ENCODE data around the gene LEAP2. TPM values are rescaled to one million over a fixed set of nuclear protein-coding genes. Genes with fewer than 3 reads are reported as not detected.
A peak's percentile ranks its signal among the peaks of the same experiment; 100 is the strongest.

The LEAP2 gene
- total RNA-seq, 2 donors from 2014 or later = 0.32 to 1.4 TPM

DNA sequence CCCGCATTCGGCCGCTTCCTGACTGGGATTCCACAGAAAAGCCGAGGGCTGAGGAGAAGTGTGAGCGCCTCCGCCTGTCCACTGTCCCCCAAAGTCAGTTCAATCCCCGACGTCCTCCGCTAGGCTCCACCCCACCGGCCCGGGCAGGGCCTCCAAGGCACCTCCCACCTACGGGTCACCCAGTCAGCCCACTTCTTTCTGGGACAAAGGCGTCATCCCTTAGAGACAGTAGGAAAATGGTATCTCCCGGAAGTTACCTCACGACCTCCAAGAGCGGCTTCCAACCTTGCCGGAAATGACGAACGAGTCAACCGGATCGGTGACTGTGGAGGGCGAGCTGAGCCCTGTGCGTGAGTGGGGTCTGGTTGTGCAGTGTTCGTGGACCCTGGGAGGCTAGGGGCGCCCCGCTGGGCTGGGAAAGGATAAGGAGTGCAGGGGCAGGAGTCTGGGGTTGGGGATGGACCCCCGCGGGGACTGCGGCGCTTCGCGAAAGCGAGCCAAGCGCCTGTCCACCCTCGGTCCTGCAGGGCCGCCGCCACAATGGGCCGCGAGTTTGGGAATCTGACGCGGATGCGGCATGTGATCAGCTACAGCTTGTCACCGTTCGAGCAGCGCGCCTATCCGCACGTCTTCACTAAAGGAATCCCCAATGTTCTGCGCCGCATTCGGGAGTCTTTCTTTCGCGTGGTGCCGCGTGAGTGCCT lies 7.0 kb upstream of the LEAP2 start, which contains the start of the genes GDF9 and UQCRQ:
Gene GDF9 (minus strand): TSS at position 128 of the 704 bp plus-strand sequence. CDS start 1,936 bp downstream, outside the sequence.
Gene UQCRQ (plus strand): TSS at position 301 of the 704 bp plus-strand sequence. CDS start 240 bp downstream, at position 541.
- H3K27me3 ChIP-seq (replicated peaks; ENCODE audit: insufficient read depth) = no peaks in the 10 kb centered on the region
- intact Hi-C loops (cut with DNase I) = loop anchor here (5.0 kb wide), 2 partner anchors 34 to 96 kb away; partner anchors contain the start of genes AFF4 and SHROOM1
- TF ChIP-seq POLR2A (IDR thresholded peaks at IDR 0.05) = peak; percentile 89
- TF ChIP-seq POLR2AphosphoS5 (IDR thresholded peaks at IDR 0.05) = peak; percentile 100
- TF ChIP-seq, protein P1, sequence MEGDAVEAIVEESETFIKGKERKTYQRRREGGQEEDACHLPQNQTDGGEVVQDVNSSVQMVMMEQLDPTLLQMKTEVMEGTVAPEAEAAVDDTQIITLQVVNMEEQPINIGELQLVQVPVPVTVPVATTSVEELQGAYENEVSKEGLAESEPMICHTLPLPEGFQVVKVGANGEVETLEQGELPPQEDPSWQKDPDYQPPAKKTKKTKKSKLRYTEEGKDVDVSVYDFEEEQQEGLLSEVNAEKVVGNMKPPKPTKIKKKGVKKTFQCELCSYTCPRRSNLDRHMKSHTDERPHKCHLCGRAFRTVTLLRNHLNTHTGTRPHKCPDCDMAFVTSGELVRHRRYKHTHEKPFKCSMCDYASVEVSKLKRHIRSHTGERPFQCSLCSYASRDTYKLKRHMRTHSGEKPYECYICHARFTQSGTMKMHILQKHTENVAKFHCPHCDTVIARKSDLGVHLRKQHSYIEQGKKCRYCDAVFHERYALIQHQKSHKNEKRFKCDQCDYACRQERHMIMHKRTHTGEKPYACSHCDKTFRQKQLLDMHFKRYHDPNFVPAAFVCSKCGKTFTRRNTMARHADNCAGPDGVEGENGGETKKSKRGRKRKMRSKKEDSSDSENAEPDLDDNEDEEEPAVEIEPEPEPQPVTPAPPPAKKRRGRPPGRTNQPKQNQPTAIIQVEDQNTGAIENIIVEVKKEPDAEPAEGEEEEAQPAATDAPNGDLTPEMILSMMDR (IDR thresholded peaks at IDR 0.05) = peak in 3 of 4 experiments; percentile 40 to 61 (median 45)
- peak within 1 kb of the TSS; percentile 73 to 87 for H3K4me3 ChIP-seq
- DNase-seq (ENCODE audit: low spot score) = peak; percentile 98
- peak within 1 kb of the TSS; percentile 94 for H3K27ac ChIP-seq
- H3K36me3 ChIP-seq = peaks cover 0 to 10% of the 10 kb centered on the region in 2 donors
- WGBS = under 1% methylated on average over 55 of the region's 55 CpGs
- H3K9me3 ChIP-seq = no peaks in the 10 kb centered on the region
- H3K4me1 ChIP-seq (replicated peaks) = peaks cover 5% of the 10 kb centered on the region

DNA sequence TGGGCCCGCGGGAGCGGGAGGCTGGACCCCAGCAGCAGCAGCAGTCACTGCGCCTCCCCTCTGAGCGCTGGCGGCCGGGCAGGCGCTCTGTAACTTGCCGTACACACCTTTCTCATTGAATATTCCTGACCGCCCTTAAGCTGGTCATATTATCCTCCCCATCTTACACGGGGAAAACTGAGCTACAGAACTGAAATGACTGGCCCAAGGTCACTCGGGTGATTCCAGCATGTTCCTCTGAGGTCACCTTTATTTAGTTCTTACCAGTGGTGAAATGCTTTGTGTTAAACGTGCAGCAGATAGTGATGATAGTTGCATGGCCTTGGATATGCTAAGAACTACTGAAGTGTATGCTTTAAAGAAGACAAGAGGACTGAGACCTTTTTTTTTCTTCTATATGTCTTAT lies 6.4 kb upstream of the LEAP2 start:
- H3K4me1 ChIP-seq (replicated peaks) = peaks cover 5% of the 10 kb centered on the region
- 1% methylated on average over 13 of the region's 13 CpGs for WGBS
- no peak for DNase-seq (ENCODE audit: low spot score)
- peak overlapping the region; percentile 73 to 87 for H3K4me3 ChIP-seq
- H3K27me3 ChIP-seq (replicated peaks; ENCODE audit: insufficient read depth) = no peaks in the 10 kb centered on the region
- H3K9me3 ChIP-seq = no peaks in the 10 kb centered on the region
- intact Hi-C loops (cut with DNase I) = loop anchor here (5.0 kb wide), 2 partner anchors 35 to 95 kb away; partner anchors contain the start of genes AFF4 and SHROOM1
- H3K27ac ChIP-seq = peak overlapping the region; percentile 94
- TF ChIP-seq, protein P1 (IDR thresholded peaks at IDR 0.05) = no peak
- TF ChIP-seq POLR2AphosphoS5 (IDR thresholded peaks at IDR 0.05) (no peak), POLR2A (IDR thresholded peaks at IDR 0.05) (no peak)
- peaks cover 0 to 10% of the 10 kb centered on the region in 2 donors for H3K36me3 ChIP-seq

DNA sequence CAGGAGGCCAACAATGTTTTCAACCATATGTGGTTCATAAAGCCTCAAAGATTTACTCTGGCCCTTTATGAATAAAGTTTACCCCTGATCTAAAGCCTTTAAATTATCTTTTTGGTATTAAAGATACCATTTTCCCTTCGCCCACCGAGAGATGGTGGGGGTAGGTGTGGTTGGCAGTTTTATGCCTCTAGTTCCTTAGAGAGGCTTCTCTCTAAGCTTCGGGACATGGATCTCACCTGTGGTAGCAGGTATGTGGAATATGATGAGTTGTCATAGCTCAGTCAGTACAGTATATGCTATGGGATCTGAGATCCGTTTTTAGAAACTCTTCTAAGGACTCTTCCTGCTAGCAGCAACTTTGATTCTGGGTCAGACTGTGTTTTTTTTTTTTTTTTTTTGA lies 4.7 kb upstream of the LEAP2 start:
- WGBS = 69% methylated on average over 4 of the region's 4 CpGs
- Histone ChIP-seq H3K9me3 (no peaks in the 10 kb centered on the region), H3K4me1 (replicated peaks) (peaks cover 5% of the 10 kb centered on the region), H3K4me3 (no peak overlapping the region), H3K27me3 (replicated peaks; ENCODE audit: insufficient read depth) (no peaks in the 10 kb centered on the region), H3K36me3 (peaks cover 0 to 10% of the 10 kb centered on the region in 2 donors), H3K27ac (no peak overlapping the region)
- DNase-seq (ENCODE audit: low spot score) = no peak
- TF ChIP-seq, protein P1 (IDR thresholded peaks at IDR 0.05) = no peak
- no peak for TF ChIP-seq POLR2AphosphoS5 (IDR thresholded peaks at IDR 0.05)
- TF ChIP-seq POLR2A (IDR thresholded peaks at IDR 0.05) = no peak
- intact Hi-C loops (cut with DNase I) = loop anchor here (5.0 kb wide), 2 partner anchors 36 to 94 kb away; partner anchors contain the start of genes AFF4 and SHROOM1

DNA sequence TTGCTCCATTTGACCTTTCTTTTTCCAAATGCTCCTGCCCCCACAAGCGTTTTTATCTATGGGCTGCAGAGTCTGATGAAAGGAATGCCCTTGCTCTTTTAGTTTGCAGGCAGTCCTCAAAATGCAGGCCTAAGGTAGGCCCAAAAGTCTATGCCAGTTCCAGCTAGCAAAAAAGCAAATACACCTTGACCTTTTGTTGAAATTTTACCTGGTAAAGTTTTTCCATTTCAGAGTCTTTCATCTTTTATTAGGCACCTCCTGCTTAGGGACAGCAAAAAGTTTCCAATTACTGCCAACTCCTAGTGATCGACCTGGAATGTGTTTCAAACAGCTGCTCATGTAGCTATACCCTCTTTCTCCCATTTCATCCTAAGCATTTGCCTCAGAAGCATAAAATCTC lies 2.7 kb upstream of the LEAP2 start:
- 41% methylated on average over 2 of the region's 2 CpGs for WGBS
- Histone ChIP-seq H3K36me3 (peaks cover 0 to 10% of the 10 kb centered on the region in 2 donors), H3K27me3 (replicated peaks; ENCODE audit: insufficient read depth) (no peaks in the 10 kb centered on the region), H3K9me3 (no peaks in the 10 kb centered on the region), H3K27ac (no peak overlapping the region), H3K4me1 (replicated peaks) (peaks cover 5% of the 10 kb centered on the region), H3K4me3 (no peak overlapping the region)
- intact Hi-C loops (cut with DNase I) = no loop called here
- no peak for DNase-seq (ENCODE audit: low spot score)
- TF ChIP-seq POLR2AphosphoS5 (IDR thresholded peaks at IDR 0.05) (no peak), POLR2A (IDR thresholded peaks at IDR 0.05) (no peak)
- TF ChIP-seq, protein P1 (IDR thresholded peaks at IDR 0.05) = no peak

All from prostate gland (tissue), 2 donors.